HG02798 (cell line): ENCODE data around the gene DPM3.
"Not testable (repeated sequence)": the region's sequence is repeated elsewhere in the genome, so short reads cannot be mapped to it uniquely, and the experiment has no call there.

Experiments
- ATAC-seq: cut with Tn5 transposase; IDR thresholded peaks from one replicate; pipeline ENCODE4 v1.9.1; 2021; ENCODE audit warnings: mild to moderate bottlenecking; ENCODE audit not compliant: unreplicated experiment, poor library complexity

DPM3 gene

GRCh38 chr1:155162631-155163030 is 22.3 kb upstream of the DPM3 start:
- not testable (repeated sequence) for ATAC-seq

- ATAC-seq: no peak
These were observed 19.8 kb upstream of the DPM3 start for GRCh38 chr1:155160128-155160527.

GRCh38 chr1:155158991-155159390 is 18.7 kb upstream of the DPM3 start:
- ATAC-seq: no peak

GRCh38 chr1:155155996-155156643 is 15.8 kb upstream of the DPM3 start:
- ATAC-seq: not testable (repeated sequence)

- no peak for ATAC-seq
These were observed 5.2 kb upstream of the DPM3 start for GRCh38 chr1:155145491-155145890.

- ATAC-seq: no peak
These were observed 1.4 kb upstream of the DPM3 start for GRCh38 chr1:155141749-155142148.

- ATAC-seq: no peak
These were observed 261 bp upstream of the DPM3 start for GRCh38 chr1:155140630-155140953.

- ATAC-seq: no peak
These were observed 3.0 kb downstream of the DPM3 start for GRCh38 chr1:155137154-155137949.

- no peak for ATAC-seq
These were observed 3.6 kb downstream of the DPM3 start for GRCh38 chr1:155136748-155137147.

GRCh38 chr1:155135415-155136028 is 4.8 kb downstream of the DPM3 start, which contains the start of gene SLC50A1:
TSS of gene SLC50A1 (plus strand) at chr1:155135852. CDS start at chr1:155135912, 60 bp downstream.
- ATAC-seq: peak; percentile 82

GRCh38 chr1:155134880-155135414 is 5.4 kb downstream of the DPM3 start:
- peak; percentile 48 for ATAC-seq

- ATAC-seq: no peak
These were observed 6.0 kb downstream of the DPM3 start for GRCh38 chr1:155134322-155134721.

GRCh38 chr1:155133799-155134281 is 6.5 kb downstream of the DPM3 start:
- no peak for ATAC-seq

GRCh38 chr1:155131856-155132255 is 8.5 kb downstream of the DPM3 start:
- no peak for ATAC-seq

GRCh38 chr1:155131285-155131684 is 9.0 kb downstream of the DPM3 start:
- ATAC-seq: no peak

GRCh38 chr1:155130272-155131006 is 9.9 kb downstream of the DPM3 start:
- ATAC-seq: no peak

GRCh38 chr1:155128755-155129473 is 11.4 kb downstream of the DPM3 start:
- ATAC-seq: no peak

- no peak for ATAC-seq
These were observed 12.2 kb downstream of the DPM3 start for GRCh38 chr1:155127967-155128754.
